Pancreas (tissue), 10 donors: Measurements from ENCODE around the gene WNT16. TPM values are rescaled to one million over a fixed set of nuclear protein-coding genes. Genes with fewer than 3 reads are reported as not detected.

Source experiments
- ATAC-seq, 4 donors: fragments of 200-7000 bp; cut with Tn5 transposase; one replicate each; pipeline versions ENCODE4 v1.8.0 to v1.9.1; 2020; ENCODE audit warnings: mild to moderate bottlenecking in 4 of 4, moderate library complexity in 4 of 4
- DNase-seq, 6 donors: peaks; one replicate each; pipeline ENCODE4 v3.0.0-alpha.2; 2020
- FAIRE-seq: peaks from 2 replicates; lab custom pipeline; 2012; peaks lifted over from hg19 to GRCh38; lab: Jason Lieb, UNC
- H3K27ac ChIP-seq, 4 donors: fragments of 200-600 bp; sonication (generic); 1 replicate in 3 of 4; 2 replicates in 1 of 4; pipeline versions ENCODE4 v1.5.0 to v1.8.0; 2020
- H3K27me3 ChIP-seq, 4 donors: fragments of 200-600 bp; one replicate each; pipeline ENCODE4 v1.8.0; 2021
- H3K36me3 ChIP-seq, 3 donors: fragments of 200-600 bp; sonication (generic) in 1 of 3; one replicate each; pipeline versions ENCODE4 v1.5.0 to v1.8.0; 2020 to 2021
- H3K4me1 ChIP-seq, 3 donors: fragments of 200-600 bp; one replicate each; pipeline ENCODE4 v1.8.0; 2021
- H3K4me3 ChIP-seq, 4 donors: fragments of 200-600 bp; sonication (generic) in 2 of 4; one replicate each; pipeline versions ENCODE4 v1.5.0 to v1.8.0; 2020 to 2021
- H3K9me3 ChIP-seq, 4 donors: fragments of 200-600 bp; one replicate each; pipeline ENCODE4 v1.8.0; 2021
- CTCF ChIP-seq, 4 donors: fragments of 200-600 bp; sonication (generic) in 3 of 4; IDR thresholded peaks; one replicate each; pipeline versions ENCODE4 v1.5.0 to v1.8.0; 2021; ENCODE audit warnings: antibody characterized with exemption in 4 of 4
- WGBS, 2 donors: extraction: QIAGEN DNeasy Blood & Tissue Kit; methylation state at CpG; one replicate each; pipeline ENCODE4 v1.1.7; 2013; 5-methylcytosine and 5-hydroxymethylcytosine counted together
- intact Hi-C, 3 donors: fragments of 100-400 bp; cut with DNase I; formaldehyde crosslinking; loops; one replicate each; pipeline versions ENCODE4 v1.11.1 to v1.14.2; 2022
- polyA plus RNA-seq, 2 donors: library from polyadenylated mRNA; stranded (reverse); fragments of 200-250 nt; gene quantifications; one replicate each; pipeline ENCODE4 v1.2.3, GENCODE V29; 2013
- total RNA-seq, 6 donors: library from RNA; stranded (reverse); fragmentation: NEBNext Ultra II Directional in 4 of 6; extraction: Animal tissue kit (Norgen Biotek cat#: 25700) in 4 of 6; gene quantifications; one replicate each; pipeline versions ENCODE4 v1.2.1 to v1.2.4, GENCODE V29; 2021 to 2023
- donor health status: healthy with polysubstance abuse.
- donor health status: DM: no; HTN: no; CAD: no; lungs with moderate emphysema.
- donor health status: DM: no; HTN: no; CAD: no.
- donor health status: control.
- donor health status: control.
- donor health status: Bipolar disorder and iron deficiency.
- donor health status: DM: yes; HTN: yes; CAD: no.
- donor health status: DM: no; HTN: no; CAD: no.
- donor health status: DM: no; HTN: no; CAD: no.
- donor health status: DM: yes; HTN: yes; CAD: no.

WNT16 gene
- total RNA-seq = under 1 TPM in 1 of 6 donors, not detected in 5; 0.06 TPM
- under 1 TPM in 1 of 2 donors, not detected in 1; 0.05 TPM for polyA plus RNA-seq

- ATAC-seq = peak in 3 of 4 donors; percentile 9 to 24 (median 9)
- no peak for FAIRE-seq
- H3K9me3 ChIP-seq = no peaks in the 10 kb centered on the region
- peaks cover 0 to 12% (median 8%) of the 10 kb centered on the region in 3 donors for H3K4me1 ChIP-seq
- peak in 2 of 6 donors; percentile 54 to 76 for DNase-seq
- no peaks in the 10 kb centered on the region for H3K36me3 ChIP-seq
- intact Hi-C loops = no loop called here
- H3K4me3 ChIP-seq = peak within 1 kb of the TSS in 3 of 4 donors; percentile 2 to 32 (median 14)
- WGBS, 2 donors = 22 to 23% methylated on average over 27 of the region's 27 CpGs
- H3K27ac ChIP-seq = no peak within 1 kb of the TSS
- no peak for TF ChIP-seq CTCF (IDR thresholded peaks at IDR 0.05)
- H3K27me3 ChIP-seq = peaks cover 6 to 50% (median 16%) of the 10 kb centered on the region in 4 donors
Measured at GRCh38 chr7:121328508-121329190, at the start of gene WNT16. Gene WNT16, plus strand, starts transcription at chr7:121329000. Its CDS starts 293 bp downstream, at chr7:121329293.

GRCh38 chr7:121279060-121279620 lies 49.7 kb upstream of the WNT16 start:
- WGBS, 2 donors = 74 to 84% methylated on average over 2 of the region's 2 CpGs
- no peaks in the 10 kb centered on the region for H3K36me3 ChIP-seq

GRCh38 chr7:121279822-121280221 lies 49.0 kb upstream of the WNT16 start:
- Histone ChIP-seq H3K4me1 (peaks cover 0 to 4% (median 0%) of the 10 kb centered on the region in 3 donors), H3K27ac (no peak overlapping the region), H3K27me3 (no peaks in the 10 kb centered on the region), H3K36me3 (no peaks in the 10 kb centered on the region), H3K4me3 (no peak overlapping the region), H3K9me3 (no peaks in the 10 kb centered on the region)
- DNase-seq = no peak
- TF ChIP-seq CTCF (IDR thresholded peaks at IDR 0.05) = no peak
- FAIRE-seq = no peak
- WGBS, 2 donors = 73 to 84% methylated on average over 4 of the region's 4 CpGs
- intact Hi-C loops = no loop called here
- ATAC-seq = no peak

More at GRCh38 chr7:121279060-121279620, 49.7 kb upstream of the WNT16 start:
- peaks cover 0 to 4% (median 0%) of the 10 kb centered on the region in 3 donors for H3K4me1 ChIP-seq
- intact Hi-C loops = no loop called here
- no peaks in the 10 kb centered on the region for H3K27me3 ChIP-seq
- FAIRE-seq (no peak), ATAC-seq (no peak), DNase-seq (no peak)
- no peak for TF ChIP-seq CTCF (IDR thresholded peaks at IDR 0.05)
- H3K27ac ChIP-seq = no peak overlapping the region
- H3K9me3 ChIP-seq = no peaks in the 10 kb centered on the region
- no peak overlapping the region for H3K4me3 ChIP-seq

- H3K27me3 ChIP-seq = no peaks in the 10 kb centered on the region
- H3K4me1 ChIP-seq = peaks cover 0 to 1% (median 0%) of the 10 kb centered on the region in 3 donors
- FAIRE-seq (no peak), DNase-seq (no peak), ATAC-seq (no peak)
- H3K36me3 ChIP-seq = no peaks in the 10 kb centered on the region
- intact Hi-C loops = no loop called here
- H3K9me3 ChIP-seq = no peaks in the 10 kb centered on the region
- WGBS, 2 donors = 75 to 84% methylated on average over 1 of the region's 1 CpG
- no peak overlapping the region for H3K27ac ChIP-seq
- no peak for TF ChIP-seq CTCF (IDR thresholded peaks at IDR 0.05)
- no peak overlapping the region for H3K4me3 ChIP-seq
Measured at GRCh38 chr7:121280656-121281055, 48.1 kb upstream of the WNT16 start.

DNA sequence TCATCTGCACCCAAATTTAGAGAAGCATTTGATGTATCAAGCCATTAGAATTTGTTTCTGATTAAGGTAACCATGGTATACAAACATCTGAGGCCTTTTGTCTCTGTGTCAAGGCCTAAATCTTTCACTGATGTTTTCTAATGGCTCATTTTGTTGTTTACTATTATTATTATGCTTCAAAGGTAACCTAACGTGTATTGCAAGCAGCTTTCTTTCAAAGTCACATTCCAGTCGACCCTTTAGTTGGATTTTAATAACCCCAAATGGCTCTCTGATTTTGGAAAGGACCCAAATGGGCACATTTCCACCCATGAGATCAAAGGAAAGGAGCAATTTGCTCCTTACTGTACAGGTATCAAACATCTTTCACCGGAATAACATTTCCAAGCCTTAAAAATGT lies 46.7 kb upstream of the WNT16 start:
- WGBS, 2 donors = 53 to 54% methylated on average over 3 of the region's 3 CpGs
- FAIRE-seq = no peak
- DNase-seq = no peak
- no peaks in the 10 kb centered on the region for H3K36me3 ChIP-seq
- no peak overlapping the region for H3K4me3 ChIP-seq
- intact Hi-C loops = no loop called here
- ATAC-seq = no peak
- no peaks in the 10 kb centered on the region for H3K4me1 ChIP-seq
- TF ChIP-seq CTCF (IDR thresholded peaks at IDR 0.05) = no peak
- H3K27me3 ChIP-seq = no peaks in the 10 kb centered on the region
- no peak overlapping the region for H3K27ac ChIP-seq
- H3K9me3 ChIP-seq = no peaks in the 10 kb centered on the region
